Measurements from ENCODE around the gene SYPL1.

DNA sequence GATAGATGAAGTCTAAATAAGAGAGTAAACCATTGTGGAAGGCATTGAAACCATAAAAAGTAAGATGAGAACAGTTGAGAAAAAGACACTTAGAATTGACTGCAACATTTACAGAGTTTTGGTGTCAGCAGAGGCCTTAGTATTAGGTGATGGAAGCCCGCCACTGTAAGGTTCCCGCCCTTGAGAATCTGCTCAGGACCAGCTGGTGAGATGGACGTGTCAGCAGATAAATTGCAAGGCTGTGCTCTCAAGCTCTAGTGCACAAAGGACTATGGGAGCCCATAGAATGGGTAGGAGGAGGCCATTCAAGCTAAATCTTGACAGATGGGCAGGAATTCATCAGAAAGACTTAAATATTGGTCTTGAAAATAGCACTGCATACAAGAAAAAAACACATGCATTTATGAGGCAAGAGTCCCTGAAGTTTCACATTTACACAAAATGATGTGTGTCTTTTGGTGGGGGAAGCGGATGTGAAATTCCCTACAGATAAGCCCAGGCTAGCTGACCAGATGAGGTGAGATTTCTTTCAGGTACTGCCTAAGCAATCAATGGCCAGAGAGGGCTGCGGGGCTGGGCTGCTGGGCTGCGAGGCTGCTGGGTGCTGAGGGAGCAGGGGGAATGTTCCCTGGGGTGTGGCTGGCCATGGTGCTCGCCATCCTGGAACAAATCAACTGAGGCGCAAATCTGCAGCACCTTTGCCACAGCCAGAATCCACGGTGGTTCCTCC is 42.5 kb downstream of the SYPL1 start:
- TF ChIP-seq CTCF (IDR thresholded peaks at IDR 0.05) = no peak
- no peak for TF ChIP-seq YY1 (IDR thresholded peaks at IDR 0.05; ENCODE audit: low read depth)
- TF ChIP-seq, protein P1, sequence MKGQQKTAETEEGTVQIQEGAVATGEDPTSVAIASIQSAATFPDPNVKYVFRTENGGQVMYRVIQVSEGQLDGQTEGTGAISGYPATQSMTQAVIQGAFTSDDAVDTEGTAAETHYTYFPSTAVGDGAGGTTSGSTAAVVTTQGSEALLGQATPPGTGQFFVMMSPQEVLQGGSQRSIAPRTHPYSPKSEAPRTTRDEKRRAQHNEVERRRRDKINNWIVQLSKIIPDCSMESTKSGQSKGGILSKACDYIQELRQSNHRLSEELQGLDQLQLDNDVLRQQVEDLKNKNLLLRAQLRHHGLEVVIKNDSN (IDR thresholded peaks at IDR 0.05; ENCODE audit: borderline replicate concordance, low read depth) = no peak
- TF ChIP-seq MAX (IDR thresholded peaks at IDR 0.05; ENCODE audit: low read depth) = no peak

Data from SK-N-SH (cell line).